HEK293 (cell line): ENCODE measurements around the gene TTR.

Experiments used
- CTCF ChIA-PET: fragments of 350-600 bp; formaldehyde crosslinking; extraction: SDS; loops from one replicate; lab custom pipeline; 2021; ENCODE audit warnings: antibody characterized with exemption; lab: Yijun Ruan, JAX
- POLR2A ChIA-PET: fragments of 300-600 bp; formaldehyde crosslinking; extraction: SDS; loops from one replicate; lab custom pipeline; 2020; ENCODE audit warnings: antibody characterized with exemption, inconsistent platforms; lab: Yijun Ruan, JAX
- H3K27ac ChIP-seq: fragments of 200-500 bp; sonication (Bioruptor generic); 2 replicates; pipeline ENCODE4 v1.5.1; 2014; ENCODE audit warnings: low read depth, low read length, control low read depth, inconsistent platforms; ENCODE audit errors: extremely low read depth
- H3K36me3 ChIP-seq, 2 experiments: fragments of 200-500 bp in 1 of 2; sonication (Bioruptor generic) in 1 of 2; 1 replicate in 1 of 2; 2 replicates in 1 of 2; pipeline ENCODE4 v1.5.1; 2014 to 2017; ENCODE audit warnings: inconsistent platforms in 2 of 2, low read length in 2 of 2; ENCODE audit not compliant: control insufficient read depth in 2 of 2, insufficient read depth in 1 of 2
- H3K4me1 ChIP-seq: fragments of 200-500 bp; sonication (Bioruptor generic); 2 replicates; pipeline ENCODE4 v1.5.1; 2014; ENCODE audit warnings: mild to moderate bottlenecking, low read length, inconsistent platforms; ENCODE audit not compliant: control insufficient read depth, insufficient read depth
- H3K4me3 ChIP-seq: 2 replicates; pipeline ENCODE4 v1.5.1; 2011; ENCODE audit warnings: low read depth, mild to moderate bottlenecking, control low read depth, low read length, moderate library complexity
- H3K9me3 ChIP-seq: fragments of 200-500 bp; sonication (Bioruptor generic); 2 replicates; pipeline ENCODE4 v1.5.1; 2014; ENCODE audit warnings: low read depth, low read length, inconsistent platforms; ENCODE audit not compliant: control insufficient read depth, insufficient read depth
- BCL11A ChIP-seq: fragments of 450-650 bp; formaldehyde crosslinking; IDR thresholded peaks from 2 replicates; pipeline ENCODE4 v1.5.1; 2016; ENCODE audit warnings: low read depth, missing biosample characterization, missing genetic modification characterization
- GLI4 ChIP-seq: fragments of 450-650 bp; formaldehyde crosslinking; IDR thresholded peaks from 2 replicates; pipeline ENCODE4 v1.5.1; 2016; ENCODE audit warnings: missing biosample characterization, missing genetic modification characterization
- GLIS1 ChIP-seq: fragments of 450-650 bp; formaldehyde crosslinking; IDR thresholded peaks from 2 replicates; pipeline ENCODE4 v1.5.1; 2016; ENCODE audit warnings: missing biosample characterization, missing genetic modification characterization
- HIC1 ChIP-seq: fragments of 450-650 bp; formaldehyde crosslinking; IDR thresholded peaks from 2 replicates; pipeline ENCODE4 v1.5.1; 2016; ENCODE audit warnings: missing biosample characterization, missing genetic modification characterization
- HOXC10 ChIP-seq: sonication (generic); formaldehyde crosslinking; IDR thresholded peaks from 2 replicates; pipeline ENCODE4 v1.8.1; 2023; ENCODE audit warnings: mild to moderate bottlenecking, missing genetic modification reagents
- MYNN ChIP-seq: fragments of 450-650 bp; formaldehyde crosslinking; IDR thresholded peaks from 2 replicates; pipeline ENCODE4 v1.5.1; 2016; ENCODE audit warnings: missing biosample characterization, missing genetic modification characterization, borderline replicate concordance
- RBAK ChIP-seq: fragments of 450-650 bp; formaldehyde crosslinking; IDR thresholded peaks from 2 replicates; pipeline ENCODE4 v1.5.1; 2016; ENCODE audit warnings: missing biosample characterization, missing genetic modification characterization
- SCRT1 ChIP-seq: fragments of 450-650 bp; formaldehyde crosslinking; IDR thresholded peaks from 2 replicates; pipeline ENCODE4 v1.5.1; 2016; ENCODE audit warnings: missing biosample characterization, missing genetic modification characterization, borderline replicate concordance
- SETDB1 ChIP-seq: IDR thresholded peaks from one replicate; pipeline ENCODE4 v1.6.1; 2017; ENCODE audit warnings: mild to moderate bottlenecking, low read length, moderate library complexity, mixed read lengths; ENCODE audit not compliant: insufficient read length
- ZBTB17 ChIP-seq: fragments of 450-650 bp; formaldehyde crosslinking; IDR thresholded peaks from 2 replicates; pipeline ENCODE4 v1.5.1; 2016; ENCODE audit warnings: missing biosample characterization, missing genetic modification characterization
- ZBTB21 ChIP-seq: fragments of 450-650 bp; formaldehyde crosslinking; IDR thresholded peaks from 2 replicates; pipeline ENCODE4 v1.5.1; 2017; ENCODE audit warnings: missing biosample characterization, missing genetic modification characterization
- ZBTB26 ChIP-seq: fragments of 450-650 bp; formaldehyde crosslinking; optimal IDR thresholded peaks from 2 replicates; pipeline ENCODE3; 2016; ENCODE audit warnings: missing biosample characterization, mild to moderate bottlenecking, missing genetic modification characterization
- ZEB2 ChIP-seq: fragments of 450-650 bp; formaldehyde crosslinking; IDR thresholded peaks from 2 replicates; pipeline ENCODE4 v1.5.1; 2016; ENCODE audit warnings: missing biosample characterization, missing genetic modification characterization
- ZFP3 ChIP-seq: fragments of 450-650 bp; formaldehyde crosslinking; IDR thresholded peaks from 2 replicates; pipeline ENCODE4 v1.5.1; 2016; ENCODE audit warnings: low read depth, missing biosample characterization, missing genetic modification characterization
- ZNF10 ChIP-seq: fragments of 450-650 bp; formaldehyde crosslinking; IDR thresholded peaks from 2 replicates; pipeline ENCODE4 v1.5.1; 2017; ENCODE audit warnings: missing biosample characterization, missing genetic modification characterization
- ZNF114 ChIP-seq: fragments of 450-650 bp; formaldehyde crosslinking; IDR thresholded peaks from 2 replicates; pipeline ENCODE4 v1.5.0; 2017; ENCODE audit warnings: missing biosample characterization, missing genetic modification characterization
- ZNF138 ChIP-seq: fragments of 450-650 bp; formaldehyde crosslinking; IDR thresholded peaks from 2 replicates; pipeline ENCODE4 v1.5.1; 2016; ENCODE audit warnings: missing biosample characterization, missing genetic modification characterization, borderline replicate concordance
- ZNF169 ChIP-seq: fragments of 450-650 bp; formaldehyde crosslinking; IDR thresholded peaks from 2 replicates; pipeline ENCODE4 v1.5.1; 2016; ENCODE audit warnings: missing biosample characterization, missing genetic modification characterization
- ZNF202 ChIP-seq: fragments of 450-650 bp; formaldehyde crosslinking; IDR thresholded peaks from 2 replicates; pipeline ENCODE4 v1.5.1; 2016; ENCODE audit warnings: missing biosample characterization, missing genetic modification characterization, borderline replicate concordance
- ZNF280D ChIP-seq: fragments of 450-650 bp; formaldehyde crosslinking; IDR thresholded peaks from 2 replicates; pipeline ENCODE4 v1.5.1; 2016; ENCODE audit warnings: missing biosample characterization, missing genetic modification characterization
- ZNF335 ChIP-seq: fragments of 450-650 bp; formaldehyde crosslinking; conservative IDR thresholded peaks from 2 replicates; pipeline ENCODE4 v1.5.1; 2016; ENCODE audit warnings: missing biosample characterization, missing genetic modification characterization
- ZNF433 ChIP-seq: fragments of 450-650 bp; formaldehyde crosslinking; IDR thresholded peaks from 2 replicates; pipeline ENCODE4 v1.5.1; 2016; ENCODE audit warnings: missing biosample characterization, missing genetic modification characterization, low read depth
- ZNF510 ChIP-seq: fragments of 450-650 bp; formaldehyde crosslinking; IDR thresholded peaks from 2 replicates; pipeline ENCODE4 v1.5.1; 2018; ENCODE audit warnings: mild to moderate bottlenecking, missing genetic modification characterization, missing biosample characterization; ENCODE audit not compliant: insufficient replicate concordance
- ZNF544 ChIP-seq: fragments of 450-650 bp; formaldehyde crosslinking; IDR thresholded peaks from 2 replicates; pipeline ENCODE4 v1.5.0; 2017; ENCODE audit warnings: missing biosample characterization, missing genetic modification characterization
- ZNF707 ChIP-seq: fragments of 450-650 bp; formaldehyde crosslinking; IDR thresholded peaks from 2 replicates; pipeline ENCODE4 v1.5.1; 2016; ENCODE audit warnings: missing biosample characterization, missing genetic modification characterization
- ZNF785 ChIP-seq: fragments of 450-650 bp; formaldehyde crosslinking; IDR thresholded peaks from 2 replicates; pipeline ENCODE4 v1.5.1; 2016; ENCODE audit warnings: missing biosample characterization, missing genetic modification characterization
- TF ChIP-seq, protein P1 (sequence below): fragments of 450-650 bp; IDR thresholded peaks from 2 replicates; pipeline ENCODE4 v1.5.1; 2018; ENCODE audit warnings: missing biosample characterization, missing genetic modification characterization

Gene TTR

DNA sequence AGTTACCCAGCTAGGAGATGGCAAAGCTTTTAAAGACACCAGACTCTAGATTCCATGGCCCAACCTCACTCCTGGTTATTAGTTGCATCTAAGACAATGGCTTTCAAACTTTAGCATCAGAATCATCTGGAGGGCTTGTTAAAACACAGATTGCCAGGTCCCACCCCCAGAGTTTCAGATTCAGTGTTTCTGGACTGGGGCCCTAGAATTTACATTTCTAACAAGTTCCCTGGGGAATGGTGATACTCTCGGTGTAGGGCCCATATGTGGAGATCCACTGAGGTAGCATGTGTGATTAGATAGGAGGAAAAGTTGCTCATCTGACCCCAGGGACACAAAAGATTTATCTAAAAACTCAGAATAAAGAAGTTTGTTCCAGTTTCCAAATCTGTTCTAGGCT lies 14.5 kb upstream of the TTR start:
- POLR2A ChIA-PET = interaction anchor here (1.6 kb wide), 1 partner anchor 33 kb away, joined by 3 read pairs; no protein-coding TSS in a partner anchor
- CTCF ChIA-PET = interaction anchor here (0.6 to 2.5 kb wide), 3 partner anchors 14 to 146 kb away, joined by 3 to 9 read pairs (median 4); no protein-coding TSS in a partner anchor
- no peak overlapping the region for H3K4me3 ChIP-seq
- TF ChIP-seq, protein P1, sequence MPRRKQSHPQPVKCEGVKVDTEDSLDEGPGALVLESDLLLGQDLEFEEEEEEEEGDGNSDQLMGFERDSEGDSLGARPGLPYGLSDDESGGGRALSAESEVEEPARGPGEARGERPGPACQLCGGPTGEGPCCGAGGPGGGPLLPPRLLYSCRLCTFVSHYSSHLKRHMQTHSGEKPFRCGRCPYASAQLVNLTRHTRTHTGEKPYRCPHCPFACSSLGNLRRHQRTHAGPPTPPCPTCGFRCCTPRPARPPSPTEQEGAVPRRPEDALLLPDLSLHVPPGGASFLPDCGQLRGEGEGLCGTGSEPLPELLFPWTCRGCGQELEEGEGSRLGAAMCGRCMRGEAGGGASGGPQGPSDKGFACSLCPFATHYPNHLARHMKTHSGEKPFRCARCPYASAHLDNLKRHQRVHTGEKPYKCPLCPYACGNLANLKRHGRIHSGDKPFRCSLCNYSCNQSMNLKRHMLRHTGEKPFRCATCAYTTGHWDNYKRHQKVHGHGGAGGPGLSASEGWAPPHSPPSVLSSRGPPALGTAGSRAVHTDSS (tag by site-specific recombination) = no peak
- TF ChIP-seq ZNF138 (no peak), MYNN (tag by site-specific recombination) (no peak), SETDB1 (no peak), ZNF202 (tag by site-specific recombination) (no peak), SCRT1 (tag by site-specific recombination) (no peak), ZBTB21 (tag by site-specific recombination) (no peak), ZNF114 (no peak), ZNF335 (no peak), ZNF510 (tag by site-specific recombination) (no peak), BCL11A (no peak)
- H3K36me3 ChIP-seq = no peaks in the 10 kb centered on the region
- no peaks in the 10 kb centered on the region for H3K4me1 ChIP-seq
- no peak overlapping the region for H3K27ac ChIP-seq
- H3K9me3 ChIP-seq = no peaks in the 10 kb centered on the region

- ChIA-PET CTCF (interaction anchor here (2.5 kb wide), 1 partner anchor 15 kb away, joined by 9 read pairs; no protein-coding TSS in a partner anchor), POLR2A (no interaction called here)
- Histone ChIP-seq H3K27ac (no peak overlapping the region), H3K36me3 (no peaks in the 10 kb centered on the region), H3K9me3 (no peaks in the 10 kb centered on the region), H3K4me1 (no peaks in the 10 kb centered on the region), H3K4me3 (no peak overlapping the region)
- TF ChIP-seq RBAK (tag by site-specific recombination) (no peak), HIC1 (no peak), ZNF707 (tag by site-specific recombination) (no peak), GLIS1 (no peak), ZNF10 (no peak)
These were observed 13.6 kb upstream of the TTR start for GRCh38 chr18:31578126-31578525.

GRCh38 chr18:31579375-31579774 lies 12.3 kb upstream of the TTR start:
- CTCF ChIA-PET = interaction anchor here (0.7 to 1.1 kb wide), 3 partner anchors 15 to 48 kb away, joined by 3 to 4 read pairs (median 3); no protein-coding TSS in a partner anchor
- POLR2A ChIA-PET = no interaction called here
- TF ChIP-seq ZNF785 (tag by site-specific recombination) (no peak), ZNF280D (no peak), HOXC10 (CRISPR knock-in tag) (no peak), ZBTB17 (tag by site-specific recombination) (no peak), ZNF433 (tag by site-specific recombination) (no peak), ZEB2 (tag by site-specific recombination) (no peak), ZNF169 (tag by site-specific recombination) (no peak), ZFP3 (tag by site-specific recombination) (no peak), ZBTB26 (tag by site-specific recombination) (no peak), ZNF544 (tag by site-specific recombination) (no peak), GLI4 (tag by site-specific recombination) (no peak)

More at GRCh38 chr18:31579375-31579774, 12.3 kb upstream of the TTR start:
- Histone ChIP-seq H3K4me3 (no peak overlapping the region), H3K4me1 (no peaks in the 10 kb centered on the region), H3K9me3 (no peaks in the 10 kb centered on the region), H3K27ac (no peak overlapping the region), H3K36me3 (no peaks in the 10 kb centered on the region)
